ENCODE results near the gene HEXD.

Gene HEXD

DNA sequence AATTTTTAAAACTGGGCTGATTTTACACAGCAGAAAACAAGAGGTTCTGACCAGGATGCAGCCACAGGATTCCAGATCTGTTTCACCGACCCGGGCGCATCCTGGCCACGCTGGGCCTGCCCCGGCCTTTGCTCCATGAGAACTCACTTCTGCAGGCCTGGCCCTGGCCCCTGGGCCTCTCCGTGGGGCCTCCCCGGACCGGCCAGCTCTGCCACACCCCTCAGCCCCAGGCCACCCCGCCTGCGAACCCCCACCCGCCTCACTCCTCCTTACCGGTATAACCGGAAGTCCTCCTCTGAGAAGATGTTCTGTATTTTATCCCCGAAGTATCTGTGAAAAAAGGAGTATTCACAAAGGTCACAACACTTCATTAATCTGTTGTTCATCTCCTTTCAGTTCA is 13.1 kb upstream of the HEXD start:
- H3K4me3 ChIP-seq (replicated peaks; ENCODE audit: low read depth, low read length) = no peak overlapping the region
- TF ChIP-seq, protein P1, sequence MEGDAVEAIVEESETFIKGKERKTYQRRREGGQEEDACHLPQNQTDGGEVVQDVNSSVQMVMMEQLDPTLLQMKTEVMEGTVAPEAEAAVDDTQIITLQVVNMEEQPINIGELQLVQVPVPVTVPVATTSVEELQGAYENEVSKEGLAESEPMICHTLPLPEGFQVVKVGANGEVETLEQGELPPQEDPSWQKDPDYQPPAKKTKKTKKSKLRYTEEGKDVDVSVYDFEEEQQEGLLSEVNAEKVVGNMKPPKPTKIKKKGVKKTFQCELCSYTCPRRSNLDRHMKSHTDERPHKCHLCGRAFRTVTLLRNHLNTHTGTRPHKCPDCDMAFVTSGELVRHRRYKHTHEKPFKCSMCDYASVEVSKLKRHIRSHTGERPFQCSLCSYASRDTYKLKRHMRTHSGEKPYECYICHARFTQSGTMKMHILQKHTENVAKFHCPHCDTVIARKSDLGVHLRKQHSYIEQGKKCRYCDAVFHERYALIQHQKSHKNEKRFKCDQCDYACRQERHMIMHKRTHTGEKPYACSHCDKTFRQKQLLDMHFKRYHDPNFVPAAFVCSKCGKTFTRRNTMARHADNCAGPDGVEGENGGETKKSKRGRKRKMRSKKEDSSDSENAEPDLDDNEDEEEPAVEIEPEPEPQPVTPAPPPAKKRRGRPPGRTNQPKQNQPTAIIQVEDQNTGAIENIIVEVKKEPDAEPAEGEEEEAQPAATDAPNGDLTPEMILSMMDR (IDR thresholded peaks at IDR 0.05; ENCODE audit: insufficient read depth, low read length, poor library complexity, severe bottlenecking) = no peak
- H3K36me3 ChIP-seq (ENCODE audit: control insufficient read depth, insufficient read depth, low read length) = peaks cover 10% of the 10 kb centered on the region
- no peaks in the 10 kb centered on the region for H3K27me3 ChIP-seq (replicated peaks; ENCODE audit: control insufficient read depth, insufficient read depth, low read length)
- DNase-seq (ENCODE audit: extremely low read depth, insufficient read length) = no peak

DNA sequence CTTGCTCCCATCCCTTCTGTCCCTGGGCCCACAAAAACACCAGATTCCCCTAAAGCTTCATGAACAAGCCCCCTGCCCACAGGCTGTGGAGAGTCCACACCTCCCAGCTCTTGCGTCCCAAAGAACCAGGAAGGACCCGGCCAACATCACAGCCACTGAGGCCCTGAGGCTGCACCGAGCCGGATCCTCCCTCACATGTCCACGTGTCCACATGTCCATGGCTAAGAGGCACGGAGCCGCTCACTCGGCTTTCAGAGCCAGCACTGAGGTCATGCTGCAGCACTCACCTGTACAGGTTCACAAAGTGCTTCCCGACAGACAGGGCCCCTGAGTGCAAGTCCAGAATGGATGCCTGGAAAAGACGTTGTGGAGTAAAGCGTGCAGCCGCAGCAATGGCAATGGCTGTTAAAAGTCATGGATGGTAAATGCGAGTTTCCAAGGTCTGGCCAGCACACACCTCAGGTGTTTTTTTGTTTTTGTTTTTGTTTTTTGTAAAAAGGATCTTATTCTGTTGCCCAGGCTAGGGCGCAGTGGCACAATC is 11.9 kb upstream of the HEXD start:
- Histone ChIP-seq H3K36me3 (ENCODE audit: control insufficient read depth, insufficient read depth, low read length) (peaks cover 10% of the 10 kb centered on the region), H3K27me3 (replicated peaks; ENCODE audit: control insufficient read depth, insufficient read depth, low read length) (no peaks in the 10 kb centered on the region)
- no peak for DNase-seq (ENCODE audit: extremely low read depth, insufficient read length)

DNA sequence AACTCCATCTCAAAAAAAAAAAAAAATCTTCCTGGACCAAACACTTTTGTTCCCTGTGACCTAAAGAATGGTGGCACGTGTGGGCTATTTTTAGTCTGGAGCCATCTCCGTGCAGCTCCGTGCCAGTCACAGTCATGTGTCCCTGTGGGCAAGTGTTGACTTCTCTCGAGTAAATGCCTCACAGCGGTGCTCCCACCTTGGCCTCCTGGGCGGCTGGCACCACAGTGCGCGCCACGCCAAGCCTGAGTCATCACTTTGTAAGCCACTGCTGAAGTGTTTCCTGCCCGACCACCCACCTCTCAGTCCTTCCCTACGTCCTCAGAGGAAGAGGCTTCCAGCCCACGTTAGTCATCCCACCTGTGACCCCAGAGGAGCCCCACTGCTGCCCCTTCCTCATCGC is 10.9 kb upstream of the HEXD start:
- no peak for DNase-seq (ENCODE audit: extremely low read depth, insufficient read length)
- Histone ChIP-seq H3K36me3 (ENCODE audit: control insufficient read depth, insufficient read depth, low read length) (peaks cover 10% of the 10 kb centered on the region), H3K27me3 (replicated peaks; ENCODE audit: control insufficient read depth, insufficient read depth, low read length) (no peaks in the 10 kb centered on the region), H3K4me3 (replicated peaks; ENCODE audit: low read depth, low read length) (no peak overlapping the region)
- TF ChIP-seq, protein P1 (IDR thresholded peaks at IDR 0.05; ENCODE audit: insufficient read depth, low read length, poor library complexity, severe bottlenecking) = no peak

More for the DNA sequence above, 11.9 kb upstream of the HEXD start:
- no peak overlapping the region for H3K4me3 ChIP-seq (replicated peaks; ENCODE audit: low read depth, low read length)
- TF ChIP-seq, protein P1 (IDR thresholded peaks at IDR 0.05; ENCODE audit: insufficient read depth, low read length, poor library complexity, severe bottlenecking) = no peak

DNA sequence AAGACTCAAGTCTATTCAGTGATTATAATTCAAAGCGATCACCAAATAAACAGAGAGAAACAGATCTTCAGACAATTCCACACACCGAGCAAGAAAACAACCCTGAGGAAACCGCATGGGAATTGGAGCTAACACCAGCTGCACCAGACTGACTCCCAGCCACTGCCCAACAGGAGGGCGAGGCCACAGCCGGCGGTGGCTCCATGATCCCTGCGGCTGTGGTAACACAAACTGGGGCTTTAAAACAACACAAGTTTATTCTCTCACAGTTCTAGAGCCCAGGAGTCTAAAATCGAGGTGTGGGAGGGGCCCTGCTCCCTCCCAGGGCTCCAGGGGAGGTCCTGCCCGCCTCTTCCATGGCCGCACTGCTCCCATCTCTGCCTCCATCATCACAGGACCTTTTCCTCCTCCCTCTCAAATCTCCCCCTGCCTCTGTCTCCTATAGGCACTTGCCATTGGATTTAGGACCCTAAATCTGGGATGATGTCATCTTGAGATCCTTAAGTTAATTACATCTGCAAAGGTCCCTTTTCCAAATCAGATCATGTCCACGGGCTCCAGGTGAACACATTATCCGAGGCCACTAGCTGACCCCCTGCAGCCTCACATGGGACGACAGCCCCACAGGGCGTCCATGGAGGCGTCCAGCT is 9.7 kb upstream of the HEXD start:
- DNase-seq (ENCODE audit: extremely low read depth, insufficient read length) = no peak
- TF ChIP-seq, protein P1 (IDR thresholded peaks at IDR 0.05; ENCODE audit: insufficient read depth, low read length, poor library complexity, severe bottlenecking) = no peak
- Histone ChIP-seq H3K36me3 (ENCODE audit: control insufficient read depth, insufficient read depth, low read length) (peaks cover 11% of the 10 kb centered on the region), H3K4me3 (replicated peaks; ENCODE audit: low read depth, low read length) (no peak overlapping the region), H3K27me3 (replicated peaks; ENCODE audit: control insufficient read depth, insufficient read depth, low read length) (no peaks in the 10 kb centered on the region)

- Histone ChIP-seq H3K36me3 (ENCODE audit: control insufficient read depth, insufficient read depth, low read length) (peaks cover 6% of the 10 kb centered on the region), H3K4me3 (replicated peaks; ENCODE audit: low read depth, low read length) (no peak overlapping the region), H3K27me3 (replicated peaks; ENCODE audit: control insufficient read depth, insufficient read depth, low read length) (no peaks in the 10 kb centered on the region)
- TF ChIP-seq, protein P1 (IDR thresholded peaks at IDR 0.05; ENCODE audit: insufficient read depth, low read length, poor library complexity, severe bottlenecking) = no peak
- DNase-seq (ENCODE audit: extremely low read depth, insufficient read length) = no peak
These were observed 9.2 kb upstream of the HEXD start for GRCh38 chr17:82408938-82409318.
